GM19372 (cell line): ENCODE results near the gene ERF.

Experiments
- ATAC-seq: cut with Tn5 transposase; IDR thresholded peaks from one replicate; pipeline ENCODE4 v1.9.1; 2021; ENCODE audit warnings: mild to moderate bottlenecking, low read depth, moderate library complexity; ENCODE audit not compliant: unreplicated experiment

ERF gene

DNA sequence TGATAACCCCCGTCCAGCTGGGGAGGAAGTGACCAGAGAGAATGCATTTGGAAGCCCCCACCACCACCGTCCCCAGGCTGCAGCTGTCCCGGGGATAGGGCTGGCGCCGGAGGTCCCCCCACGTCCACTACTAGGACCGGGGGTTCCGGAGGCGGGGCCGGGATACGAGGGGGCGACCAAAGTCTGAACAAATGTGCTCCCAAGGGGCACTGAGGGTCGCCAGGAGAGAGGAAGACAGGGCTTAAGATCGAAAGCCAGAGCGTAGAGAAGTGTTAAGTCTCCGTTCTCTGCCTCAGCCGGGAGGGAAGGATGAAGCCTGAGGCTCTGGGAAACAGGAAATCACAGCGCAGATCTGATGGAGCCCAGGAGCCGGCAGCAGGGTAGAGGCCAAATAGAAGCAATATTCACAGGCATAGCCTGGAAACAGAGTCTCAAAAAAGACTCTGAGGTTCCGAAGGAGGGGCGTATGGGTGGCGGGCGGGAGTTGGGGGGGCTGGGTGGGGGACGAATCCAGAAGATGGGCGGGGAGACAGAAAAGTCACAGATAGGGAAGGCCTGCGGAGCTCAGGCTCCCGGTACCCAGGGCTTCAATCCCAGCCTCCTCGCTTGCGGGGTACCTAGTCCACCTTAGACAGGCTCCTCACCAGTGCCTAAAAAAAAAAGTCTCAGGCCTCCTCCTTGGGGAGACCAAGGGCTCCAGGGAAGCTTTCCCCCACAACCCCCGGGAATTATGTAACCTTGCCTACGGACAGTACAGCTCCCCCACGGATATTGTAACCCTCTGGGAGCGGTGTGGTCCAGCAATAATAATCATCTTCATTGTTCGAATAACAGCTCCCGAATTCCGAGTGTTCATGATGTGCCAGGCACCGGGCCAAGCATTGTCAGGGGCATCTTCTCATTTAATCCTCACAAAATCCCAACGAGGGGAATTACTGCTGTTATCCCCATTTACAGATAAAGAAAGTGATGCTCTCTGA, 1.1 kb upstream of the ERF start:
- ATAC-seq: no peak

DNA sequence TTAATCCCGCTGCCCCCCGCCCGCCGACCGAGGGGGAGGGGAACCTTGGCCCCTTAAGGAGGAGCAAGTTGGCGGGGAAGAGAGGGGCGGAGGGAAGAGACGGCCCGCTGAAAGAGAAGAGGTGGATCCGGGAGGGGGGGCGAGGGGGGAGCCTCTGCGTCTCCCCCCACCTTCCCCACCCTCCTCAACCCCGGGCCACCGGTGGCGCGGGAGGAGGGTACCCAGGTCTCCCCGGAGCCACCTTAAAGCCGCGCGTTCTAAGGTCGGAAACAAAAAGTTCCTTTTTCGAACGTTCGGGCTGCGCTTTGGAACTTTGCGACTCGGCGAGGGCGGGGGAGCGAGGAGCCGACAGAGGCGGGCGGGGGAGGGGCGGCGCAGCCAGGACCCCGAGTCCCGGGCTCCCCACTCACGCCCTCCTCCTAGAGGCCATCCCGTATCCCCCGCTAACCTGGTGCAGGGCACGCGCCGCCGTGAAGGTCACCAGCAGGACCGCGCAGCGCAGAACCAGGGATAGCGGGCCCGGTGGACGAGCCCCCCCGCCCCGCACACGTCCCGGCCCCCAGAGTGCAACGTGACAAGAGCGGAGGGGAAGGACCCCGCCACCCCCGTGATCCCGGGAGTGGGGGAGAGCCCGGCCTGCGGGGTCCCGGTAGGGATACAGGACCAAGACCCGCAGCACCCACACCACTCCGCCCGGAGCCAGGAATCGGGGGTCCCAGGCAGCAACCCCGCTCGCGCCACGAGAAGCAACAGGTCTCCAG, 659 bp downstream of the ERF start:
- ATAC-seq: no peak

DNA sequence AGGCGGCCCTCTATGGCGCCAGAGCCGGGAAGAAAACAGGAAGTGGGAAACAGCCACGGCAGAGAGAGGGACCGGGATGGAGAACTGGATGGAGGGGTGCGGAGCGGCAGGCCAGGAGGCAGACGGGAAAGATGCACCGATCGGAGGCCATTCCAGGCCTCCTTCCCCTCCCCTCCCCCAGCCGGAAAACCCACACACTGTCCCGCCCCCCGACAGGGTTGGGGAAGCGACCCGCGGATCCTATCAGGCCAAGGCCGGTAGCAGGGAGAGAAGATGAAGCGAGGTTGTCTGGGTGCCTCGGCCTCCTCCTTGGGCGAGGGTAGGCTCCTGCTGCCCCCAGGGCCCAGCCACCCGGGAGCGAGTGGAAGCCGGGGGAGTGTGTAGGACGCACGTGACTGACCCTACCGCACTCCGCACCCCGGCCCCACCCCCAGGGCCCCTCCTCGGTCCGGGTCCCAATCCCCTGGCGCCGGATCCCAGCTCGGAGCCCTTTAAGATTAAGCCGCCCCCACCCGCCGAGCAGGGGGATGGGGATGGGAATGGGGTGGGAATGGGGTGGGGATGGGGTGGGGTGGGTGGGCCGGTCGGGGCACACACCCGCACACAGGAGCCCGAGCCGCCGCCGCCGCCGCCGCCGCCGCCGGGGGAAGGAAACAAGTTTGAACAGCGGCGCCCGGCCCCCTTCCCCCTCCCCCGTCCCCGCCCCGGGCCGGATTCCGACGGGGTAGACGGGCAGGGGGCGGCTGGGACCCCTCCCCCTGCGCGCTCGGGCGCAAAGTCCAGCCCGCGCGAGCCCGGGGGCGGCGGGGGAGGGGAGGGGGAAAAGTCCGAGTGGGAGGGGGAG, 1.5 kb downstream of the ERF start:
- ATAC-seq: no peak

DNA sequence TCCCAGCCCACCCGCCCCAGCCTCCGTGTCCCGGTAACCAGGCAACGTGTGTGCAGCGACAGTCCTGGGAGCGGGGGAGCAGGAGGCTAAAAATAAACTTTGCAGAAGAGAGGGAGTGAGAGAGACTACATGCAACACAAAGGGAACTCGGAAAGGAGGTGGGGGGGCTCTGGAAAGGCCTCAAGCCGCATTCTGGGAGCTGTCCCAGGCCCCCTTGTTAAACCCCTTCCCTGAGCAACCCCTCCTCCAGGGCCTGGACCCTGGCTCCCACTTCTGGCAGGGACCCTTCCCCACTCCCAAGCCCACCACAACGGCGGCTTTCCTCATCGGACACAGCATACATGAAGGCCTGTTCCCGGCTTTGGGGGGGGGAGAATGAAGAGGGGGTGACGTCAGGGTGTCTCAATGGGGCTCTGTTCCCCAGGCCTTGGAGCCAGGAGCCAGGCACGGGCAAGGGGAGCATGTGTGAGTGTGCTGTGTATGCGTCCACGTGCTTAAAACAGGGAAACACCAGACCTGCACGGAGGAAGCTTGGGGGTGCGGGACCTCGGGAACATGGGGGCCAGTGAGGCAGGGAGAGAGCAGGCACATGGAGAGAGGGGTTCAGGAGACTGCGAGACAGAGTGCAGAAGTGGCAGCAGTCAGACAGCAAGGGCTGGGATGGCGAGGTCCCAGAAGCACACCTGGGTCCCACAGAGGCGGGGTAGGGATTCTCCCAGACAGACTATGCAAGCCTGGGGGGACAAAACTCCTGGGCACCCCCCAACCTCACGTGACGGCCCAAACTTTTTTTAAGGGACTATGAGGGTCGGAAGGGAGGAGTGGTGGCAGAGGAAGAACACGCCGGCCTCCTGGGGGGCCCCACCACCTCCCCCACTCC, 2.3 kb downstream of the ERF start:
- ATAC-seq: no peak

DNA sequence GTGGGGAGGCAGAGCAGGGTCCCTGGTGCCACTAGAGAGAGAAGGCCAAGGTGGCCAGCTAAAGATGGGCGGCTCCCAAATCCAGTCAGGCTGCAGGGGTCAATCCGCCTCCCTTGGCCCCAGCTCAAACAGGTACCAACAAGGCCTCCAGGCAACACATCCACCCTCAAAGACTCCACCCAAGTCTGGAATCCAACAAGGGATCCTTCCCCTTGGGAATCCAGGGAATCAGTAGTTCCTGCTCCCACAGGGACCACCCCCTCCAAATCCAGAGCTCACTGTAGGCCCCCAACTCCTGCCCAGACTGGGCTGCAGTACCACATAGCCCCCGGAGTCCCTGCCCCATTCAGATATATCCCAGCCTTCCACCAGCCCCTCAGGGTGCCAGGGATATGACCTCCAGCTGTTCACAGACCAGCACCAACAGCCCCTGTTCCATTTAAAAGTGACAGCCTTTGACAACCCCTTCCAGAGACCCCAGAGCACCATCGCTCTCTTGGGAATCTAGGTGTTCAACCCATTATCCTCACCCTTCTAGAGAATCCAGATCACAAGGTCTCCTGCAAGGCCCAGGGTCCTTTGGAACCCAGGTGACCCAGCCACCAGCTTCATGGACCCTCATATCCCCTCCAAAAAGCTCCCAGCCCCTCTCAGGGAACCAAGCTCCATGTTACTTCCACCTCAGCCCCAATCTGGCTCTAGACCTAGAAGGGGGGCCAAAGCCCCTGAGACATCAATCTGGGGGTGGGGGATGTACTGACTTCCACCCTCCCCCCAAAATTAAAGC, 3.2 kb downstream of the ERF start:
- no peak for ATAC-seq

DNA sequence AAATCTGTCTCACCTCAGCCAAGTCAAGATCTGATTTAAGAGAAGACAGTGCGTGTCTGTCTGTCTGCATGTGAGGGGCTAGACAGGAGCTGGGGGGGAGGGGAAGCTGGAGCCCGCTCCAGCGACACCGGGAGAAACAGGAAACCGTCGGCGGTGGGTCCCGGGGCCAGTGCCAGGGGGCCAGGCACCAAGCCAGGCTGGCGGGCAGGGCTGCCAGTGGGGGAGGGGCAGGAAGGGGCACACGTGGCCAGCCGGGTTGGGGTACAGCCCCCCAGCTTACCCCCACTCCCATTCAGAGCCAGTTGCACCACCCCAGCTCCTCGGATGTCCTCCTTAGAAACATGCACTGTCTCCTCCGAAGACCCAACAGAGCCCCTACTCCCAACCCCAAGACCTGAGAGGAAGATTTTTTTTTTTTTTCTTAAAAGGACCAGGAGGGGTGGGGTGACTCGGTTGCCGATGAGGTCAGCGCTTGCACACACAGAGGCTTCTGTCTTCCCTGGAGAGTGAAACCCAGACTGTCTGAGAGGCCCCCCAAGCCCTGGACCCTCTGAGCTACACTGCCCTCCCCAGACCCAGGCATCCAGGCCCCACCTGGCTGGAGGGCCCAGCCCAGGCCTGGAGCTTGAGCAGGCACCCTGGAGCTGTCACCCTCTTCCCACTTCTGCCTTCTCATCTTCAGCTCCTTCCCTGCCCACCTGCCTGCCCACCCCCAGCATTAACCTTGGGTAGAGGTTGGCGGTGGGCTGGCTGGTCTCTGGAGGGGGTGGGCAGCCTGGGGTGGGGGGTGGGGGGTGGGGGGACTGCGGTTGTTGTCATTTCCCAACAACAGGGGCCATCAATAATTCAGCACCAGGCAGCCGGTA, 4.0 kb downstream of the ERF start:
- no peak for ATAC-seq

DNA sequence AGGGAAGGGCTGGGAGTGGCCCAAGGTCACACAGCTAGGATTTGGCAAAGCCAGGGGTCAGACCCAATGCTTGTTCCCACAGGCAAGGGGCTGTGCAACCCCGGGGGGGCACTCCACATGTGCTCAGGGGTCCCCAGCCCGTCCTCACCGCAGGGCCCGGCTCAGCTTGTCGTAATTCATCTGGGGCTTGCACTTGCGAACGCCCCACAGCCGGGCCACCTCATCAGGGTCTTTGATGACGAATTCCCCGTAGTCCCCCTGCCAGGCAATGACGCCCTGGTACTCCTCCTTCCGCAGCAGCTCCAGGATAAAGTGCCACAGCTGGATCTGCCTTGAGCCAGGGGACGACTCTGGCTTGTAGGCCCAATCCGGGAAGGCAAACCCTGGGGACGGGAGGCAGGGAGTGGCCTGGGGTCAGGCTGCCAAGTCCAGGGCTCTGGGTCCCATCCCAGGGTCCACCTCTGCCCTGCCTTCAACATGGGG, 4.7 kb downstream of the ERF start:
- ATAC-seq: no peak

DNA sequence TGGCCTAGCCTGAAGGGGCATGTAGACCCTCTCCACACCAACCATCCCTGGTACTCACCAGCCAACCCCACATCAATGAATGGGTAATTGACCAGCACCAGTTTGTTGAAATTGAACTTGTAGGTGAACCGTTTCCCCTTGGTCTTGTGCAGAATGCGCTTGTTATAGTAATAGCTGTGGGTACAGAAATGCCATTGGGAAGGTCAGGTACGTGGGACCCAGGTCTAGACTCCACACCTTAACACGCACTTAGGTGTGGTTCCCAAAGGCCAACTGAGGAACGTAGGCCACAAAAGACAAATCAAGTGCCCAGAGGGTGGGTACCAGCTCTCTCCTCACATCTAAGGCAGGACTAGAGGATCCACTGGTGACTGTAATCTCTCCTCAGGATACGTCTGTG, 5.2 kb downstream of the ERF start:
- ATAC-seq: no peak

DNA sequence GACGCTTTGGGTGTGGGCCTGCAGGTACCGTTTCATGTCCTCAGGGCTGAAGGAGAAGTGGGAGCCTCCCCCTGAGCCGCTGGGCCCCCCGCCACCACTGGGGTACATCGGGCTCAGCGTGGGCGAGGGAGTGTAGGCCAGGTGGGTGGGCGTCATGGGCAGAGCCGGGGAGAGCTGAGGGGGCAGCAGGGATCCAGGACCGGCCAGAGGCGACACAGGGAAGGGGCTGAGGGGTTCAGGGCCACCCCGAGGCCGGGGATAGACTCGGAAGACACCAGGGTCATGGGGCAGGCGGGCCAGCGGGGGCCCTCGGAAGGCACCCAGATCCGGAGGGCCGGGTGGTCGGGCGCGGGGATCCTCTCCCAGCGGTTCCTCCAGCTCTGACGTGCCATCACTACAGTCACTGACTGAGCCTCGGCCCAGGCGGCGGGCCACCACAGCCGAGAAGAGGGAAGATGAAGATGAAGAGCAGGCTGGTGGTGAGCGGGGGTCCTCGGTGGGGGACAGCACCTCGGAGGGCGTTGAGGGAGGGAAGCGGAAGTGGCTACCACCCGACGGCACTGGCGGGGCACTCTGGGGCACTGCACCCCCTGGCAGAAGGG, 5.7 kb downstream of the ERF start:
- no peak for ATAC-seq

DNA sequence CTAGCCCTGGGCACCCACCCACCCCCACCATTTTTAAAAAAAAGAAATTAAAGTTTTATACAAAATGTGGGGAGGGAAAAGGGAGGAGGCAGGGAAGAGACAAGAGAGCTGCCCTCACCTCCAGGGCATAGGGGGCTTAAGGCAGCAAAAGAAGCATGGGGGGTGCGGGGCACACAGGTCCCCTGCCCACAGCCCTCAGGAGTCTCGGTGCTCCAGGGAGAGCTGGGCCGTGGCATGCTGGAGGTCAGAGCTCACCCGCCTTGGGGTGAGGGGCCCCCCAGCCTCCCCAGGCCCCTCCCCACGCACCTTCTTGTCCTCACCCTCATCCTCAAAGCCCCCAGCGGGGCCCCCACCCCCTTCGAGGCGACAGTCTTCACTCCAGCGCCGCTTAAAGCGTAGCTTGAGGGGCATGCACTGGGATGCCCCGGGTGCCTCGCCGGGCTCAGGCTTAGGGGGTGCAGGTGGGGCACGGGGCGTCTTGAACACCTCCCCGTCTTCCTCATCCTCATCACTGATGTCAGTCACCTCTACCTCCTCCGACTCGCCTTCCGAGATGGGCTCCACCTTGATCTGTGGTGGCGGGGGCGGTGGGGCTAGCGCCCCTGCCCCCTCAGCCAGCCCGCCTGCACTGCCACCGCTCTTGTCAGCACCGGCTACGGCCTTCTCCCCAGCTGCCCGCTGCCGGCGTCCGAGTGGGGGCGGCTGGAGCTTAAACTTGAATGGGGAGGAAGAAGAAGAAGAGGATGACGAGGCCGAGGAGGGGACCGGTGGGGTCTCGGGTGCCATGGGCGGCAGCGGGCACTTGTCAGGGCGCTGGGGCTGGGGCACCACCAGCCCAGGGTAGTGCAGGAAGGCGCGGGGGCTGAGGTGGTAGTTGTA, 6.4 kb downstream of the ERF start:
- no peak for ATAC-seq

DNA sequence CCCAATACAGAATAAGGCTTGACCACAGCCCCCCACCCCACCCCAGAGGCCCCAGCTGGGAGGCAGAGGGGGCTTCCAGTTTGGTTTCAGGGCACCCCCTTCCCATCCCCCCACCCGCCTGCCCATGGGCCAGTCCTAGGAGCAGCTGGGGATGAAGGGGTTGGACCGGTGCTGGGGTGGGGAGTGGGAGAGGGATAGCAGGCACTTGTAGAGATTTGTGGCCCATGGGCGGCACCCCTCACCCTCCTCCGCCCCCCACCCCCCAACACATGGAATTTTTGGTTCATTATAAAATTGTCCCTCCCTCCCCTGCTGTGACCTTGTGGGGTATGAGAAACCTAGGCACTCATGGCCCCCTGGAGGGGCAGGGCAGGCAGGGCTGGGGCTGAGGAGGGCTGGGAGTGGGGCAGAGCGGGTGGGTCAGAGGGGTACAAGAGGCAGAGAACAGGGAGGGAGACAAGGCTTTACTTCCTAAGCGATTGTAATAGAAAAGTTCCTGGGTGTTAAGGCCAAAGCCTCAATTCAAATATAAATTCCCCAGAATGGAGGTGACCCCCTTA, 7.2 kb downstream of the ERF start:
- no peak for ATAC-seq

DNA sequence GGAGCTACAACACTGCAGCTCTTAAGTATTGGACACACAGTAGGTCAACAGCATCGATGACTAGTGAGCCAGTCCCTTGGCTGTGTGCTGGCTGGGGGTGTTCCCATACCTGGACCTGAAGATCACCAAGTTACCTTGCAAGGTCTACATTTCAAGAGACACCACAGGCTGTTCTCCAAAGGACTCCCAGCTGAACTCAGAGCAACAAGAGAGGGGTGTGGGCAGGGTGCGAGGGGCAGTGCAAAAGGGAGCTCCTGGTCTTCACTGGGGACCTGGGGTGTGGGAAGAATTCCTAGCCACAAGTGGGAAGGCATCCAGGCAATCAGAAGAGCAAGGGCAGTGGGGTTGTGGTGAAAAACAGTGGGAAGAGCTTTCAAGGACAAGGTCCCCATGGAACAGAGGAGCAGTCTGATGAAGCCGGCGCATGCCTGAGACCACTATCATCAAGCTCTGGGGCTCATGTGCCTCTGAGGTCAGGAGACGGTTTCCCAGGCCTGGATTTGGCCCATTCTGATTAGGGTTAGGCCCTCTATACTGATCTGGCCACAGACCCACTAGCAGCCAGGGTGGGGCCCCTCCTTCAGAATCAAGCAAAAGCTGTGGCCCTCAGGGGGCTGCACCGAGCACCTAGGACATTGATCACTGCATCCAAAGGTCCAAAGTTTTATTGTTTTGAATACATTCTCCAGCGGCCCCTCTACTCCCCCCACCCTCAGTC, 7.8 kb downstream of the ERF start:
- no peak for ATAC-seq

DNA sequence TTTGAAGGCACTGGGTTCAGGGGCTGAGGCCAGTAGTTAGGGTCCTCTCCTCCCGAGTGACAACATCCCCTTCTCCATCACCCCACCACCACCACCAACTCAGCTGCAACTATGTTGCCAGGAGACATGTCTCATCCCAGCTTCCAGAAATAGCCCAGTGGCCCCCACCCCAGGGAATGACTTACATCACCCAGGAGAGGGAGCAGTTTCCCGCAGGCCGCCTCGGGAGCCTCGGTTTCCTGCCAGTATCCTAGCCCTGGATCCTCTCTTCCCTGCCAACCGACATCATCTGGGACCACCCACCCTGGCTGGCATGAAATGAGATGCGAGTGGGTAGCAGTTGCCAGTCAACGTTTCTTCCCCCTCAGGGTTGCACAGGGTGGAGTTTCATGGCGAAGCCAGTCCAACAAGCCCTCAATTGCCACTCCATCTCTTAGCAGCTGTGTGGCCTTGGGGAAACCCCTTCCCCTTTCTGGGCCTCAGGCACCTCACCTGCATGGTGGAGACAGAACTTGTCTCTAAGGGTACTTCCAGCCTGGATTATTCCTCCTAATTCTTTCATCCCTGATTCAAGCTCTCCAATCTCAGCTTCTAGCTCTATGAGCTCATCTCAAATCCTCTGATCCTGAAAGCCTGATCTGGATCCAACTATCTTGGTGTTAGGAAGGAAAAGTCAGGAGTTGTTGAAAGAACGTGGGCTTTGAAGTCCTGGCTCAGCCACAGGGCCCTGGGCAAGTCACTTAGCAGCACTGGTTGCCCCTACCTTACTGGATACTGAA, 8.6 kb downstream of the ERF start:
- ATAC-seq: no peak

DNA sequence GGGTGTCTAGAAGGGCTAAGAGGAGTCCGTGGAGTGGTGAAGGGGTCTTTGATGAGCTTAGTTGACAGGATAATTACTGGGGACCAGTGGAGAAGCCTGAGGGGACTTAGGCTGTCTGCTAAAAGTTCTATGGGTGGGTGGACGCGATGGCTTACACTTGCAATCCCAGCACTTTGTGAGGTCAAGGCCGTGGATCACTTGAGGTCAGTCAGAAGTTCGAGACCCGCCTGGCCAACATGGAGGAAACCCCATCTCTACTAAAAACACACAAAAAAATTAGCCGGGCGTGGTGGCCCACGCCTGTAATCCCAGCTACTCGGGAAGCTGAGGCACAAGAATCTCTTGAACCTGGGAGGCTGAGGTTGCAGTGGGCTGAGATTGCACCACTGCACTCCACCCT, 9.7 kb downstream of the ERF start:
- no peak for ATAC-seq
